Activated CD4-positive, alpha-beta memory T cell treated with anti-CD3 and anti-CD28 coated beads for 36 hours (primary cell): ENCODE data around the gene KRT28. TPM values are rescaled to one million over a fixed set of nuclear protein-coding genes. Genes with fewer than 3 reads are reported as not detected.
"Not testable (repeated sequence)": the region's sequence is repeated elsewhere in the genome, so short reads cannot be mapped to it uniquely, and the experiment has no call there.

ENCODE experiments used
- CTCF ChIA-PET: fragments of 350-600 bp; sonication (Branson Sonifier 250); formaldehyde crosslinking; loops from one replicate; lab custom pipeline; 2021; ENCODE audit warnings: antibody characterized with exemption, inconsistent platforms; lab: Charles Lee
- POLR2A ChIA-PET: fragments of 350-600 bp; sonication (Branson Sonifier 250); formaldehyde crosslinking; loops from one replicate; lab custom pipeline; 2021; ENCODE audit warnings: antibody characterized with exemption; lab: Charles Lee
- DNase-seq: peaks from one replicate; pipeline ENCODE4 v3.0.0-alpha.2; 2020
- H3K27ac Mint-ChIP-seq: one replicate; pipeline ENCODE4 v1.8.0; 2021; ENCODE audit warnings: mixed read lengths
- H3K27me3 Mint-ChIP-seq: one replicate; pipeline ENCODE4 v1.8.0; 2021; ENCODE audit warnings: mixed read lengths
- H3K36me3 Mint-ChIP-seq: one replicate; pipeline ENCODE4 v1.8.0; 2021; ENCODE audit warnings: mixed read lengths
- H3K4me1 Mint-ChIP-seq: one replicate; pipeline ENCODE4 v1.8.0; 2021; ENCODE audit warnings: low read depth, mixed read lengths
- H3K4me3 Mint-ChIP-seq: one replicate; pipeline ENCODE4 v1.8.0; 2021; ENCODE audit warnings: mild to moderate bottlenecking, mixed read lengths
- H3K9me3 Mint-ChIP-seq: one replicate; pipeline ENCODE4 v1.8.0; 2021; ENCODE audit warnings: mixed read lengths
- intact Hi-C: fragments of 100-400 bp; cut with micrococcal nuclease; formaldehyde crosslinking; loops from one replicate; pipeline ENCODE4 v1.15.1; 2023
- total RNA-seq, 2 experiments: library from RNA; stranded (reverse); gene quantifications; one replicate each; pipeline ENCODE4 v1.2.3, GENCODE V29; 2021

The KRT28 gene
- total RNA-seq, 2 experiments from 2014 or later: not detected

- H3K27ac Mint-ChIP-seq: no peak overlapping the region
- intact Hi-C loops: no loop called here
- DNase-seq: no peak
- no peaks in the 10 kb centered on the region for H3K4me1 Mint-ChIP-seq
- ChIA-PET CTCF (no interaction called here), POLR2A (no interaction called here)
- no peaks in the 10 kb centered on the region for H3K9me3 Mint-ChIP-seq
- H3K36me3 Mint-ChIP-seq: no peaks in the 10 kb centered on the region
- H3K4me3 Mint-ChIP-seq: no peak overlapping the region
- peaks cover 47% of the 10 kb centered on the region for H3K27me3 Mint-ChIP-seq
Observed at GRCh38 chr17:40775945-40776344, 23.8 kb downstream of the KRT28 start.

- no peak for DNase-seq
- H3K27me3 Mint-ChIP-seq: peaks cover 33% of the 10 kb centered on the region
- H3K36me3 Mint-ChIP-seq: no peaks in the 10 kb centered on the region
- POLR2A ChIA-PET: no interaction called here
- H3K4me1 Mint-ChIP-seq: no peaks in the 10 kb centered on the region
- intact Hi-C loops: no loop called here
- H3K27ac Mint-ChIP-seq: no peak within 1 kb of the TSS
- CTCF ChIA-PET: no interaction called here
- no peaks in the 10 kb centered on the region for H3K9me3 Mint-ChIP-seq
- H3K4me3 Mint-ChIP-seq: no peak within 1 kb of the TSS
Observed at GRCh38 chr17:40772101-40772500, 27.7 kb downstream of the KRT28 start, which contains the start of gene KRT26. KRT26 (minus strand) TSS chr17:40772201; CDS start chr17:40772113, 88 bp downstream.

- ChIA-PET CTCF (no interaction called here), POLR2A (no interaction called here)
- H3K4me3 Mint-ChIP-seq: no peak overlapping the region
- intact Hi-C loops: no loop called here
- H3K4me1 Mint-ChIP-seq: no peaks in the 10 kb centered on the region
- H3K27me3 Mint-ChIP-seq: peaks cover 34% of the 10 kb centered on the region
- H3K9me3 Mint-ChIP-seq: peaks cover 21% of the 10 kb centered on the region
- no peak for DNase-seq
- peaks cover under 1% of the 10 kb centered on the region for H3K36me3 Mint-ChIP-seq
- no peak overlapping the region for H3K27ac Mint-ChIP-seq
Observed at GRCh38 chr17:40765657-40766056, 34.1 kb downstream of the KRT28 start.

GRCh38 chr17:40763752-40764151 is 36.0 kb downstream of the KRT28 start:
- Mint-ChIP-seq H3K9me3 (peaks cover 38% of the 10 kb centered on the region), H3K4me1 (no peaks in the 10 kb centered on the region), H3K36me3 (peaks cover 11% of the 10 kb centered on the region), H3K27ac (no peak overlapping the region), H3K27me3 (peaks cover 33% of the 10 kb centered on the region), H3K4me3 (no peak overlapping the region)
- intact Hi-C loops: no loop called here
- ChIA-PET POLR2A (no interaction called here), CTCF (no interaction called here)
- DNase-seq: no peak

- Mint-ChIP-seq H3K27ac (no peak overlapping the region), H3K27me3 (peaks cover 40% of the 10 kb centered on the region), H3K4me3 (no peak overlapping the region), H3K36me3 (peaks cover 11% of the 10 kb centered on the region), H3K4me1 (peaks cover 1% of the 10 kb centered on the region), H3K9me3 (peaks cover 46% of the 10 kb centered on the region)
- POLR2A ChIA-PET: no interaction called here
- intact Hi-C loops: no loop called here
- CTCF ChIA-PET: interaction anchor here (0.6 to 0.9 kb wide), 3 partner anchors 19 to 888 kb away, joined by 3 to 4 read pairs (median 3); no protein-coding TSS in a partner anchor
- no peak for DNase-seq
Observed at GRCh38 chr17:40760105-40761016, 39.4 kb downstream of the KRT28 start.

- H3K27ac Mint-ChIP-seq: no peak within 1 kb of the TSS
- H3K36me3 Mint-ChIP-seq: peaks cover 7% of the 10 kb centered on the region
- peaks cover 21% of the 10 kb centered on the region for H3K9me3 Mint-ChIP-seq
- peaks cover 3% of the 10 kb centered on the region for H3K4me1 Mint-ChIP-seq
- intact Hi-C loops: no loop called here
- ChIA-PET CTCF (interaction anchor here (1.4 kb wide), 1 partner anchor 37 kb away, joined by 3 read pairs; no protein-coding TSS in a partner anchor), POLR2A (no interaction called here)
- H3K4me3 Mint-ChIP-seq: no peak within 1 kb of the TSS
- DNase-seq: no peak
- peaks cover 34% of the 10 kb centered on the region for H3K27me3 Mint-ChIP-seq
Observed at GRCh38 chr17:40755231-40755630, 44.5 kb downstream of the KRT28 start, which contains the start of gene KRT25. KRT25 (minus strand) TSS chr17:40755331; CDS start chr17:40755271, 60 bp downstream.

- no peak for DNase-seq
Observed at GRCh38 chr17:40753804-40754203, 46.0 kb downstream of the KRT28 start.

GRCh38 chr17:40751065-40751464 is 48.7 kb downstream of the KRT28 start:
- no peak overlapping the region for H3K27ac Mint-ChIP-seq
- peaks cover 3% of the 10 kb centered on the region for H3K4me1 Mint-ChIP-seq
- ChIA-PET CTCF (no interaction called here), POLR2A (no interaction called here)
- H3K9me3 Mint-ChIP-seq: peaks cover 4% of the 10 kb centered on the region
- no peak for DNase-seq
- intact Hi-C loops: no loop called here
- H3K27me3 Mint-ChIP-seq: peaks cover 36% of the 10 kb centered on the region
- H3K36me3 Mint-ChIP-seq: no peaks in the 10 kb centered on the region
- no peak overlapping the region for H3K4me3 Mint-ChIP-seq

More at GRCh38 chr17:40753804-40754203, 46.0 kb downstream of the KRT28 start:
- no peak overlapping the region for H3K4me3 Mint-ChIP-seq
- no peaks in the 10 kb centered on the region for H3K36me3 Mint-ChIP-seq
- peaks cover 3% of the 10 kb centered on the region for H3K4me1 Mint-ChIP-seq
- no peak overlapping the region for H3K27ac Mint-ChIP-seq
- H3K27me3 Mint-ChIP-seq: peaks cover 35% of the 10 kb centered on the region
- CTCF ChIA-PET: no interaction called here
- peaks cover 10% of the 10 kb centered on the region for H3K9me3 Mint-ChIP-seq
- intact Hi-C loops: no loop called here
- POLR2A ChIA-PET: no interaction called here

GRCh38 chr17:40750391-40750790 is 49.4 kb downstream of the KRT28 start:
- Mint-ChIP-seq H3K36me3 (no peaks in the 10 kb centered on the region), H3K9me3 (peaks cover 4% of the 10 kb centered on the region), H3K27me3 (peaks cover 36% of the 10 kb centered on the region), H3K4me1 (peaks cover 2% of the 10 kb centered on the region), H3K27ac (no peak overlapping the region), H3K4me3 (no peak overlapping the region)
- POLR2A ChIA-PET: no interaction called here
- DNase-seq: no peak
- intact Hi-C loops: no loop called here
- CTCF ChIA-PET: no interaction called here

- peaks cover 38% of the 10 kb centered on the region for H3K27me3 Mint-ChIP-seq
- CTCF ChIA-PET, intact Hi-C loops: not testable (repeated sequence)
Observed at GRCh38 chr17:40748666-40749065, 51.1 kb downstream of the KRT28 start.

More at GRCh38 chr17:40748666-40749065, 51.1 kb downstream of the KRT28 start:
- DNase-seq, H3K4me1 Mint-ChIP-seq, H3K4me3 Mint-ChIP-seq, H3K36me3 Mint-ChIP-seq, POLR2A ChIA-PET, H3K9me3 Mint-ChIP-seq: not testable (repeated sequence)
- peak overlapping the region; percentile 9 for H3K27ac Mint-ChIP-seq
